ENCODE data around the gene EXOSC10. TPM values are rescaled to one million over a fixed set of nuclear protein-coding genes. Genes with fewer than 3 reads are reported as not detected.
A peak's percentile ranks its signal among the peaks of the same experiment; 100 is the strongest.
"Not testable (repeated sequence)": the region's sequence is repeated elsewhere in the genome, so short reads cannot be mapped to it uniquely, and the experiment has no call there.

EXOSC10 gene
- total RNA-seq, 2 donors from 2014 or later, result 20.5 to 22.0 TPM

DNA sequence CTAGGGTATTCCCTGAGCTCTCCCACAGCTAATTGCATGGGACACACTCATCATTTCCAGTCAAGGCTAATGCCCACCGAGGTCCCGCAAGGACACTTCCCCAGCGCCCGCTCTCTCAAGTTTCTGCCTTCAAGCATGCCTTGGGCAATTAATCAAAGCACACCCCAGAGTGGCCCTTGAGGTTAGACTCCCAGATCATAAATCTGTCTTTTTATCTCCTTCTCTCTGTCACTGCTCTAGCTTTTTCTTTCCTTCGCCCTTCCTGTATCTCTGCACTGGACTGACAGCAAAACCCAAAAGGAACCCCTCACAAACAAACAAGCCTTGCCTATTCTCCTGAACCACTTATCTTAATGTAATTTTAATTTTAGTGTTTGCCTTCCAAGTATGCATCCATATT is 7.9 kb upstream of the EXOSC10 start:
- no peak for DNase-seq (ENCODE audit: low spot score)
- H3K27ac ChIP-seq, result no peak overlapping the region
- no peak overlapping the region for H3K4me3 ChIP-seq
- no peaks in the 10 kb centered on the region for H3K4me1 ChIP-seq
- TF ChIP-seq, protein P1, sequence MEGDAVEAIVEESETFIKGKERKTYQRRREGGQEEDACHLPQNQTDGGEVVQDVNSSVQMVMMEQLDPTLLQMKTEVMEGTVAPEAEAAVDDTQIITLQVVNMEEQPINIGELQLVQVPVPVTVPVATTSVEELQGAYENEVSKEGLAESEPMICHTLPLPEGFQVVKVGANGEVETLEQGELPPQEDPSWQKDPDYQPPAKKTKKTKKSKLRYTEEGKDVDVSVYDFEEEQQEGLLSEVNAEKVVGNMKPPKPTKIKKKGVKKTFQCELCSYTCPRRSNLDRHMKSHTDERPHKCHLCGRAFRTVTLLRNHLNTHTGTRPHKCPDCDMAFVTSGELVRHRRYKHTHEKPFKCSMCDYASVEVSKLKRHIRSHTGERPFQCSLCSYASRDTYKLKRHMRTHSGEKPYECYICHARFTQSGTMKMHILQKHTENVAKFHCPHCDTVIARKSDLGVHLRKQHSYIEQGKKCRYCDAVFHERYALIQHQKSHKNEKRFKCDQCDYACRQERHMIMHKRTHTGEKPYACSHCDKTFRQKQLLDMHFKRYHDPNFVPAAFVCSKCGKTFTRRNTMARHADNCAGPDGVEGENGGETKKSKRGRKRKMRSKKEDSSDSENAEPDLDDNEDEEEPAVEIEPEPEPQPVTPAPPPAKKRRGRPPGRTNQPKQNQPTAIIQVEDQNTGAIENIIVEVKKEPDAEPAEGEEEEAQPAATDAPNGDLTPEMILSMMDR (IDR thresholded peaks at IDR 0.05), result no peak
- no peaks in the 10 kb centered on the region for H3K9me3 ChIP-seq
- H3K27me3 ChIP-seq, result no peaks in the 10 kb centered on the region
- peaks cover 58% of the 10 kb centered on the region for H3K36me3 ChIP-seq

DNA sequence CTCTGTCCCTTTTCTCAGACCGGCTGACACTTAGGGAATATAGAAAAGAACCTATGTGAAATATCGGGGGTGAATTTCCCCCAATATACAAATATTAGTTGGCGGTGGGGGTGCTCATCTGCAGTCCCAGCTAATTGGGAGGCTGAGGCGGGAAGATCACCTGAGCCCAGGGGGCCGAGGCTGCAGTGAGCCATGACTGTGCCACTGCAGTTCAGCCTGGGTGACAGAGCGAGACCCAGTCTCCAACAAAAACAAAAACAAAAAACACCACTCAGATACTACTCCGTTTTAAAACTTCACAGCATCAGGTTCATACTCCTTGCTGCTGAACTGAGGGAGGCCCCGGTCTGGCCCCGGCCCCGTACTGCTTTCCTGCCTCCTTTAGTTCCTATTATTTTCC is 5.9 kb upstream of the EXOSC10 start:
- no peak overlapping the region for H3K4me3 ChIP-seq
- no peaks in the 10 kb centered on the region for H3K9me3 ChIP-seq
- TF ChIP-seq, protein P1 (IDR thresholded peaks at IDR 0.05), result no peak
- no peak for DNase-seq (ENCODE audit: low spot score)
- no peaks in the 10 kb centered on the region for H3K27me3 ChIP-seq
- peaks cover 44% of the 10 kb centered on the region for H3K36me3 ChIP-seq
- no peak overlapping the region for H3K27ac ChIP-seq
- no peaks in the 10 kb centered on the region for H3K4me1 ChIP-seq

DNA sequence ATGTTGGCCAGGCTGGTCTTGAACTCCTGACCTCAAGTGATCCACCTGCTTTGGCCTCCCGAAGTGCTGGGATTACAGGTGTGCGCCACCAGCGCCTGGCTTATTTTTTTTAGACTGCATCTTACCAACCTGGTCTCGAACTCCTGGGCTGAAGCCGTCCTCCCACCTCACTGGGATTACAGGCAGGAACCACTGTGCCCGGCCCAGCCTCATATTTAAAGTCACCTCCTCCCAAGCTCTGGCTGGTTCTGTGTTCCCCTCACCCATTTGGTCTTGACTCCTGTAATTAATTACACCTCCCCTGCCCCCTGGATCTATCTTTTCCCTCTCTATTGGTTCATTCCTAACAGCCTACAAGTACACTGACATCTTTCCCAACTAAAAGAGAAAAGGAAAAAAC is 1.7 kb upstream of the EXOSC10 start:
- H3K27ac ChIP-seq, result no peak overlapping the region
- H3K27me3 ChIP-seq, result no peaks in the 10 kb centered on the region
- peaks cover 0 to 17% of the 10 kb centered on the region in 2 donors for H3K4me1 ChIP-seq
- H3K4me3 ChIP-seq, result no peak overlapping the region
- H3K9me3 ChIP-seq, result no peaks in the 10 kb centered on the region
- TF ChIP-seq, protein P1 (IDR thresholded peaks at IDR 0.05), result no peak
- peaks cover 13% of the 10 kb centered on the region for H3K36me3 ChIP-seq
- DNase-seq (ENCODE audit: low spot score), result no peak

DNA sequence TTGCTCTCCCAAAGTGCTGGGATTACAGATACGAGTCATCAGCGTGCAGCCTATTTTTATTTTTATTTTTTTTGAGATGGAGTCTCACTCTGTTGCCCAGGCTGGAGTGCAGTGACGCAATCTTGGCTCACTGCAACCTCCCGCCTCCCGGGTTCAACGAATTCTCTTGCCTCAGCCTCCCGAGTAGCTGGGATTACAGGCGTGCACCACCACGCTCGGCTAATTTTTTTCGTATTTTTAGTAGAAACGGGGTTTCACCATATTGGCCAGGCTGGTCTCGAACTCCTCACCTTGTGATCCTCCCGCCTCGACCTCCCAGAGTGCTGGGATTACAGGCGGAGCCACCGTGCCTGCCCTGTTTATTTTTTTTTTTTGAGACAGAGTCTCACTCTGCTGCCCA is 1.1 kb upstream of the EXOSC10 start:
- DNase-seq (ENCODE audit: low spot score); H3K27me3 ChIP-seq; H3K27ac ChIP-seq; H3K9me3 ChIP-seq; H3K4me3 ChIP-seq: not testable (repeated sequence)
- peaks cover 13% of the 10 kb centered on the region for H3K36me3 ChIP-seq
- H3K4me1 ChIP-seq, result peaks cover 0 to 17% of the 10 kb centered on the region in 2 donors

DNA sequence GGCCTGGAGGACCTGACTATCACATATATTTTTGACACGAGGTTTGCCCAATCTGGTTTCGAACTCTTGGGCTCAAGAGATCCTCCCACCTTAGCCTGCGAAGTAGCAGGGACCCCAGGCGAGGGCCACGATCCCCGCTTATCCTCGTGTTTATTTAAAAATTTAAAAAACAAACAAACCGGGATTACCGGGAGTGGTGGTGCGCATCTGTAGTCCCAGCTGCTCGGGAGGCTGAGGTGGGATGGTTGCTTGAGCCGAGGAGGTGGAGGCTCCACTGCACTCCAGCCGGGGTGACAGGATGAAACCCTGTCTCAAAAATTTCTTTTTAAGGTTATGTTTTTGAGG is 452 bp upstream of the EXOSC10 start:
- H3K9me3 ChIP-seq, result no peaks in the 10 kb centered on the region
- DNase-seq (ENCODE audit: low spot score), result no peak
- H3K4me1 ChIP-seq, result peaks cover 0 to 17% of the 10 kb centered on the region in 2 donors
- H3K36me3 ChIP-seq, result peaks cover 18% of the 10 kb centered on the region
- peak overlapping the region; percentile 91 to 97 for H3K4me3 ChIP-seq
- no peaks in the 10 kb centered on the region for H3K27me3 ChIP-seq
- TF ChIP-seq, protein P1 (IDR thresholded peaks at IDR 0.05), result no peak
- peak overlapping the region; percentile 71 to 82 for H3K27ac ChIP-seq

DNA sequence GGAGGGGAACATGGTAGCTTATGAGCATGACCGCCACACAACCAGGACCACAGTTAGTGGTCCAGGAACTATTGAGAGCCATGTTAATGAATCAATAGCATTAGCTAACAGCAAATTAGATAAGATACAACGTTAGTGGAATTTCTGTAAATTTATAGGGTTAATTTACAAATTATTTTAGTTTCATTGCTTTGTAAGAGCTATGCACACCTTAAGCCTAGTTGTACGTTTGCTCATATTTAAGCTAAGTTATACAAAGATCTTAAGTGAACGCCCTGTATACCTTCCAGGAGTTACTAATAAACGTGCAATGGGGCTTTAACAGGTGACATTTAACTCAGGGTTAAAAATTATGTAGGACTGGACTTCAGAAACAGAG is 749 bp downstream of the EXOSC10 start:
- Histone ChIP-seq H3K36me3 (peaks cover 30% of the 10 kb centered on the region), H3K27me3 (no peaks in the 10 kb centered on the region), H3K27ac (peak overlapping the region; percentile 71 to 82), H3K9me3 (no peaks in the 10 kb centered on the region), H3K4me1 (peaks cover 0 to 17% of the 10 kb centered on the region in 2 donors), H3K4me3 (peak overlapping the region; percentile 91 to 97)
- no peak for DNase-seq (ENCODE audit: low spot score)
- TF ChIP-seq, protein P1 (IDR thresholded peaks at IDR 0.05), result no peak

DNA sequence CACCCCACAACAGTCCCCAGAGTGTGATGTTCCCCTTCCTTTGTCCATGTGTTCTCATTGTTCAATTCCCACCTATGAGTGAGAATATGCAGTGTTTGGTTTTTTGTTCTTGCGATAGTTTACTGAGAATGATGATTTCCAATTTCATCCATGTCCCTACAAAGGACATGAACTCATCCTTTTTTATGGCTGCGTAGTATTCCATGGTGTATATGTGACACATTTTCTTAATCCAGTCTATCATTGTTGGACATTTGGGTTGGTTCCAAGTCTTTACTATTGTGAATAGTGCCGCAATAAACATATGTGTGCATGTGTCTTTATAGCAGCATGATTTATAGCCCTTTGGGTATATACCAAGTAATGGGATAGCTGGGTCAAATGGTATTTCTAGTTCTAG is 15.9 kb downstream of the EXOSC10 start:
- not testable (repeated sequence) for H3K4me3 ChIP-seq
- H3K36me3 ChIP-seq, result peaks cover 56% of the 10 kb centered on the region

More for the DNA sequence above, 15.9 kb downstream of the EXOSC10 start:
- not testable (repeated sequence) for H3K9me3 ChIP-seq; H3K4me1 ChIP-seq; DNase-seq (ENCODE audit: low spot score); H3K27ac ChIP-seq; H3K27me3 ChIP-seq

Data from right atrium auricular region (tissue), 2 donors.